ENCODE results near the gene TBCK.

- no peak for TF ChIP-seq TCF7L2 (IDR thresholded peaks at IDR 0.05; ENCODE audit: borderline replicate concordance, extremely low read depth, insufficient read depth, insufficient read length)
- no peak for TF ChIP-seq REST (IDR thresholded peaks at IDR 0.05; ENCODE audit: low read depth)
- TF ChIP-seq SRF (IDR thresholded peaks at IDR 0.05; ENCODE audit: low read depth), result no peak
- no peak for TF ChIP-seq EZH2 (IDR thresholded peaks at IDR 0.05)
- TF ChIP-seq POLR2A (IDR thresholded peaks at IDR 0.05; ENCODE audit: borderline replicate concordance, extremely low read depth, insufficient read depth, insufficient read length), result no peak
- no peak for TF ChIP-seq EGR1 (IDR thresholded peaks at IDR 0.05; ENCODE audit: low read depth)
- TF ChIP-seq POLR2AphosphoS5 (IDR thresholded peaks at IDR 0.05; ENCODE audit: low read depth, low read length), result no peak
- no peak for TF ChIP-seq CEBPB (IDR thresholded peaks at IDR 0.05; ENCODE audit: low read depth)
- TF ChIP-seq ZNF274 (IDR thresholded peaks at IDR 0.05; ENCODE audit: low read depth, low read length), result no peak
- no peak for TF ChIP-seq RAD21 (IDR thresholded peaks at IDR 0.05; ENCODE audit: low read depth)
- no peak for TF ChIP-seq EZH2phosphoT487 (IDR thresholded peaks at IDR 0.05; ENCODE audit: borderline replicate concordance)
- no peak for TF ChIP-seq CTCF (IDR thresholded peaks at IDR 0.05 in 2 of 3, conservative IDR thresholded peaks at IDR 0.05 in 1 of 3; ENCODE audit: borderline replicate concordance in 1 of 3, insufficient read depth in 1 of 3, low read depth in 2 of 3, low read length in 2 of 3)
- no peak for TF ChIP-seq ZFX (IDR thresholded peaks at IDR 0.05)
Measured at GRCh38 chr4:106297245-106298035, 18.6 kb downstream of the TBCK start.
